Activated naive CD4-positive, alpha-beta T cell treated with anti-CD3 and anti-CD28 coated beads, Interleukin-2, amount 10 ng/mL, durations not matched to agents 7 days and 5 days (primary cell): Measurements from ENCODE around the gene ITPKA.
A peak's percentile ranks its signal among the peaks of the same experiment; 100 is the strongest.

ENCODE experiments used
- CTCF ChIA-PET: fragments of 350-600 bp; sonication (Branson Sonifier 250); formaldehyde crosslinking; loops from one replicate; lab custom pipeline; 2021; ENCODE audit warnings: antibody characterized with exemption; lab: Charles Lee
- DNase-seq: peaks from one replicate; pipeline ENCODE4 v3.0.0-alpha.2; 2020
- H3K27ac Mint-ChIP-seq: one replicate; pipeline ENCODE4 v1.8.0; 2021; ENCODE audit warnings: mild to moderate bottlenecking, moderate library complexity, mixed read lengths
- H3K27me3 Mint-ChIP-seq: one replicate; pipeline ENCODE4 v1.8.0; 2021; ENCODE audit warnings: mild to moderate bottlenecking, mixed read lengths
- H3K36me3 Mint-ChIP-seq: one replicate; pipeline ENCODE4 v1.8.0; 2021; ENCODE audit warnings: mixed read lengths
- H3K4me1 Mint-ChIP-seq: one replicate; pipeline ENCODE4 v1.8.0; 2021; ENCODE audit warnings: mixed read lengths
- H3K4me3 Mint-ChIP-seq: one replicate; pipeline ENCODE4 v1.8.0; 2021; ENCODE audit warnings: mild to moderate bottlenecking, moderate library complexity, mixed read lengths
- H3K9me3 Mint-ChIP-seq: one replicate; pipeline ENCODE4 v1.8.0; 2021; ENCODE audit warnings: mixed read lengths

ITPKA gene

GRCh38 chr15:41494922-41495735 is 1.5 kb downstream of the ITPKA start:
- peak; percentile 52 for DNase-seq
- H3K4me3 Mint-ChIP-seq: peak overlapping the region; percentile 28

DNA sequence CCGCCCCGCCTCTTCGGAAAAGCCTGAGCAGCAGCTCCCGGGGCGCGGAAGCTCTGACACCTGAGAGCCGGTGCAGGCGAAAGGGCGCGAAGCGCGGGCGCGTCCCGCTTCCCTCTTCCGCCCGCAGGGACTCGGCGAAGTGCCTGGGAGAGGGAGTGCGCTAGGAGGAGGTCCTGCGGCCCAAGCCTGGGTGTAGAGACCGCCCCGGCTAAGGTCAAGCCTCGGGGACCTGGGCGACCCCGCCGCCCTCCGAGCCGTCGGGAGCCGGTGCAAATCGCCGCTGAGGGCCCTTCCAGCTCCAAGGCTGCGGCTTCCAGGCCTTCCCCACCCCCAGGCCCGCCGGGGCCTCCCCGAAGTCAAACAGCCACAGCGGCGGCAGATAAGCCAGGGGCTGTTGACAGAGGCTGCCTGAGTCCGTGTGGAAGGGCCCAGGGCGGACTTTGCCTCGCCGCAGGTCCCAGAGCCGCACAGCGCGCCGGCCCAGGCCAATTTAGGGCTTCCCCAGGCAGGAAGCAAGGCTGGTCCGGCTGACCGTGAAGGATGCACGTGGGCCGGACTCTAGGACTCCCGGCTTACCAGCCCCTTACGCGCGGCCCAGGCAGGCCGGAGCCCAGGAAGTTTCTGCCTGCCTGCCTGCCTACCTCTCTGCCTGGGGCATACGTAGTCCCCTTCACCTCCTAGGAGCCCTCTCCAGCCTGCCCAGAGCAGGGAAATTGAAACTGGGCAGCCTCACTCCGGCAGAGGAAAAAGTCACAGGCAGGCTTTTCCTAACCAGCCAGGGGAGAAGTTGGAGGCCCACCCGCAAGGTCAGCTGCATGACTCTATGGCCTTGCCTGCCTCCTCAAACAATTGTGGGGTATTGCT is 2.3 kb downstream of the ITPKA start:
- Mint-ChIP-seq H3K27me3 (peaks cover 95% of the 10 kb centered on the region), H3K4me1 (peaks cover 30% of the 10 kb centered on the region), H3K27ac (no peak overlapping the region), H3K9me3 (no peaks in the 10 kb centered on the region), H3K36me3 (no peaks in the 10 kb centered on the region), H3K4me3 (peak overlapping the region; percentile 28)
- no peak for DNase-seq
- CTCF ChIA-PET: interaction anchor here (1.3 kb wide), 1 partner anchor 29 kb away, joined by 3 read pairs; no protein-coding TSS in a partner anchor

More at GRCh38 chr15:41494922-41495735, 1.5 kb downstream of the ITPKA start:
- no peak overlapping the region for H3K27ac Mint-ChIP-seq
- H3K9me3 Mint-ChIP-seq: no peaks in the 10 kb centered on the region
- no peaks in the 10 kb centered on the region for H3K36me3 Mint-ChIP-seq
- CTCF ChIA-PET: interaction anchor here (2.7 kb wide), 1 partner anchor 30 kb away, joined by 7 read pairs; no protein-coding TSS in a partner anchor
- H3K27me3 Mint-ChIP-seq: peaks cover 94% of the 10 kb centered on the region
- H3K4me1 Mint-ChIP-seq: peaks cover 31% of the 10 kb centered on the region

DNA sequence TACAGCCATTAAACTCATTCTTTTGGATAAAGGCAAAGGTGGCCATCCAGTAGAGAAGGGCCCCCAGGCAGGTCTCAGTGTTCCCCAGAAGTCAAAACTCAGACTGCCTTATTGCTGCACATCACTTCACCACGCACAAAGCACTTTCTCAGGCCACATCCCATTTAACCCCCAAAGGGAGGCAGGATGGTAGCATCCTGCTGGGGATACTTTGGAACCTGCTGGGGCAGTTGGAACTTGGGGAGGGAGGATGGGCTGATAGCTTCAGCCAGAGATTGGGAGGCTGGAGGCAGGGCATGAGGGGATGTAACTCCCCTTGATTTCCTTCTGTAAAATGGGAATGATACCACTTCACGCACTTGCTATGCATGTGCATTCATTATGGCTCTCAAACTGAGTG is 5.0 kb downstream of the ITPKA start:
- no peaks in the 10 kb centered on the region for H3K9me3 Mint-ChIP-seq

DNA sequence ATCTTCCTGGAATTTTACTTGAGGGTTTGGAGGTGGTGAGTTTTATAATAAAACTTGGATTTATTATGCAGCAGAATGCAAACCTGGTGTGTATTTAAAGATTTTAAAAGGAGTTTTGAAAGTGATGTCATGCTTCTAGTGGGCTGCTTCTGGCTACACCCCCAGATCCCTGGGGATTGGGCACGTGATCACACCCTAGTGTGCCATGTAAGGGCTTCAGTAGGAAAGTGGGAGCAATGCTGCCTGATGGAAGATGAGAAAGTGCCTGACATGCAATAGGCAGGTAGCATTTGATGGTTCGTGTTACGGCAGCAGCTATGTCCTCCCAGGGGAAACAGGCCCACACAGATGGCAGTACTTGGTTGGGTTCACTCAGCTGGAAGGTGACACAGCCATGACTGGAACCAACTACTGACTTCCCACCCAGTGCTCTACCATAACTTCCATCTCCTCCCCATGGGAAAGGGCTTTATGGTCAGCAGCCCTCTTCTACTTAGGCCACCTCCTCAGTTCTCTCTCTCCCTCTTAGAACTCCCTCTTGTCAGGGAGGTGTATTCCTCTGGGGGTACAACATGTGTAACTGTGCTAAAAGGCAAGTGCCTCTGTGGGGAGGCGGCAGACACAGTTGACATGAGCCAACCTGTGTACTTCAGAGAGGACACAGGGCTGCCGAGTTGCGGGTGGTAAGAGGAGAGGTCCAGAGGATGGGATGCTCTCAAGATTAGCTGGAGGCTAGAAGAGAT is 5.6 kb downstream of the ITPKA start:
- H3K27ac Mint-ChIP-seq: no peak overlapping the region
- no peak overlapping the region for H3K4me3 Mint-ChIP-seq
- H3K27me3 Mint-ChIP-seq: peaks cover 100% of the 10 kb centered on the region
- H3K9me3 Mint-ChIP-seq: no peaks in the 10 kb centered on the region
- no peaks in the 10 kb centered on the region for H3K36me3 Mint-ChIP-seq
- CTCF ChIA-PET: no interaction called here
- DNase-seq: no peak
- H3K4me1 Mint-ChIP-seq: peaks cover 29% of the 10 kb centered on the region

More for the DNA sequence above, 5.0 kb downstream of the ITPKA start:
- no peak overlapping the region for H3K4me3 Mint-ChIP-seq
- no peaks in the 10 kb centered on the region for H3K36me3 Mint-ChIP-seq
- DNase-seq: no peak
- H3K27ac Mint-ChIP-seq: no peak overlapping the region
- peaks cover 97% of the 10 kb centered on the region for H3K27me3 Mint-ChIP-seq
- CTCF ChIA-PET: no interaction called here
- peaks cover 29% of the 10 kb centered on the region for H3K4me1 Mint-ChIP-seq

DNA sequence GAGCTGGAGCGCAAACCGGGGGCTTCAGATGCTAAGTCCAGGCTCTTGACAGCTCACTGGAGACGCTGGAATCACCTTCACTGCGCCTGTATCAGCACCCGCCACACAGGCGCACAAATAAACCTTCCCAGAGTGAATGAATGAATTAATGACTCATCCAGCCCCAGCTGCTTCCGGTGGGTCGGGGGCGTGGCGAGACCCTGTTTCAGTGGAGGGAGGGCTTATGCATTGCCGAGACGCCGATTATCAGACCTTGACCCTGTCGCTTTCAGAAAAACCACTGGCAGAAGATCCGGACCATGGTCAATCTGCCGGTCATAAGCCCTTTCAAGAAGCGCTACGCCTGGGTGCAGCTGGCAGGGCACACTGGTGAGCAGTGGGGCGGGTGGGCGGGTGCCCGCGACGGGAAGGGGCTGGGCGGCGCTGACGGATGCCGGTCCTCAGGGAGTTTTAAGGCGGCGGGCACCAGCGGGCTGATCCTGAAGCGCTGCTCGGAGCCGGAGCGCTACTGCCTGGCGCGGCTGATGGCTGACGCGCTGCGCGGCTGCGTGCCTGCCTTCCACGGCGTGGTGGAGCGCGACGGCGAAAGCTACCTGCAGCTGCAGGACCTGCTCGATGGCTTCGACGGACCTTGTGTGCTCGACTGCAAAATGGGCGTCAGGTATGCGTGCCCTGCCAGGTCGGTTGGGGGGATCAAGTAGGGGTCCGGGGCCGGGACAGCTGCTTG is 7.7 kb downstream of the ITPKA start:
- CTCF ChIA-PET: interaction anchor here (0.7 to 0.8 kb wide), 2 partner anchors 9 to 36 kb away, joined by 3 to 4 read pairs; no protein-coding TSS in a partner anchor
- Mint-ChIP-seq H3K4me1 (peaks cover 26% of the 10 kb centered on the region), H3K27ac (peak overlapping the region; percentile 21), H3K4me3 (peak overlapping the region; percentile 66), H3K27me3 (peaks cover 100% of the 10 kb centered on the region), H3K9me3 (no peaks in the 10 kb centered on the region), H3K36me3 (no peaks in the 10 kb centered on the region)
- peak; percentile 50 for DNase-seq

DNA sequence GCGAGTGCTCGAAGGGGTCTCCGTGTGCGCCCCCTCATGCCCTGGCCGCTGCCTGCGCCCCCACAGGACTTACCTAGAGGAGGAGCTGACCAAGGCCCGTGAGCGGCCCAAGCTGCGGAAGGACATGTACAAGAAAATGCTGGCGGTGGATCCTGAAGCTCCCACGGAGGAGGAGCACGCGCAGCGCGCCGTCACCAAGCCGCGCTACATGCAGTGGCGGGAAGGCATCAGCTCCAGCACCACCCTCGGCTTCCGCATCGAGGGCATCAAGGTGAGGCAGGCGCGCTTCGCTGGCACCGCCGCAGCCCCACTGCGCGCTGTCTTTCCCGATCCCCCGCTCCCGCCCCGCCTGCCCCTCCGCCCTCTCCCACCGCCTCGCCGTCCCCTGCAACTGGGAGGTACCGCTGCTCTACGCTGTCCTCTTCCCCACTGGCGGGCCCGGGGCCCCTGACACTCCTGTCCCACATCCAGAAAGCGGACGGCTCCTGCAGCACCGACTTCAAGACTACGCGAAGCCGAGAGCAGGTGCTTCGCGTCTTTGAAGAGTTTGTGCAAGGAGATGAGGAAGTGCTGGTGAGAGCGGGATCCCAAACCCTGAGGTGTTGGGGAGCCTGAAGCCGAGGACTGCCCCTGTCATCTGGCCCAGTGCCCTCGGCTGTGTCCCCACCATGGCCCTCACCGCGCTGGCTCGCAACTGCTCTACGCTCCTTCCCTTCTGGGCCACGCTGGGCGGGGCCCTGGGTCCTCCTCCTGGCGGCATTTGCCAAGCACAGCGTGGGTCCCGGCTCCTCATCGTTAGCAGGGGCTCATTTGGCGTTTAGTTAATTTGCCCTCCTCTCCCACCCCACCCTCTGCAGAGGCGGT is 8.5 kb downstream of the ITPKA start:
- Mint-ChIP-seq H3K9me3 (no peaks in the 10 kb centered on the region), H3K27me3 (peaks cover 100% of the 10 kb centered on the region), H3K4me3 (peak overlapping the region; percentile 62), H3K4me1 (peaks cover 26% of the 10 kb centered on the region), H3K27ac (no peak overlapping the region), H3K36me3 (no peaks in the 10 kb centered on the region)
- CTCF ChIA-PET: interaction anchor here (0.7 to 0.8 kb wide), 2 partner anchors 8 to 36 kb away, joined by 3 to 4 read pairs; no protein-coding TSS in a partner anchor
- DNase-seq: peak; percentile 67

DNA sequence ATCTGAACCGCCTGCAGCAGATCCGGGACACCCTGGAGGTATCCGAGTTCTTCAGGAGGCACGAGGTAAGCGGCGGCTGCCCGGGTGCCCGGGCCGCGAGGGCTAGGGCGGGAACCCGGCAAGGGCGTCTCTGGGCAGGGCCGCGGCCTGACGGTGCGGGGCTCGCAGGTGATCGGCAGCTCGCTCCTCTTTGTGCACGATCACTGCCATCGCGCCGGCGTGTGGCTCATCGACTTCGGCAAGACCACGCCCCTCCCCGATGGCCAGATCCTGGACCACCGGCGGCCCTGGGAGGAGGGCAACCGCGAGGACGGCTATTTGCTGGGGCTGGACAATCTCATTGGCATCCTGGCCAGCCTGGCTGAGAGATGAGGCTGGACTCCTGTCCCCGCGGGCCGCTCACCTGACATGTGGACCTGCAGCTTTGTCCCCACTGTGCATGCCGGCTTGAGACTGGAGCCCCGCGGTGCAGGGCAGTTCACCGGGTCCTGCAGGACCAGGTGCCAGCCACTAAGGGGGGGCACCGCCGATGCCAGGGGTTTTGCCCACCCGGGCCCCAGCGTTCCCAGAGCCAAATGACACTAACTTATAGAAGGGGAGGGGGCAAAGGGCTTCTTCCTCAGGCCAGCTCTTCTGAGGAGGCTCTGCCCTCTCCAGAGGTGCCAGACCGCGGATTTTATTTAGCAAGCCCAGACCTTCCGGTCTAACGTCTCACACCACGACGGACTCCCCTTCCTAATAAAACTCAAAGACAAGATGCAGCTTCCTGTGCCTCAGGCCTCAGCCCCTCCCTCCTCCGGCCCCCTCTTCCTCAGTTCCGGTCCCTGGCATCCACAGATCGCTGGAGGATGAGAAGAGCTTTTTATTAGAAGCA is 9.4 kb downstream of the ITPKA start:
- Mint-ChIP-seq H3K4me3 (peak overlapping the region; percentile 62), H3K27ac (no peak overlapping the region), H3K4me1 (peaks cover 26% of the 10 kb centered on the region), H3K36me3 (no peaks in the 10 kb centered on the region), H3K9me3 (no peaks in the 10 kb centered on the region), H3K27me3 (peaks cover 100% of the 10 kb centered on the region)
- CTCF ChIA-PET: interaction anchor here (0.7 kb wide), 1 partner anchor 37 kb away, joined by 5 read pairs; no protein-coding TSS in a partner anchor
- DNase-seq: no peak

DNA sequence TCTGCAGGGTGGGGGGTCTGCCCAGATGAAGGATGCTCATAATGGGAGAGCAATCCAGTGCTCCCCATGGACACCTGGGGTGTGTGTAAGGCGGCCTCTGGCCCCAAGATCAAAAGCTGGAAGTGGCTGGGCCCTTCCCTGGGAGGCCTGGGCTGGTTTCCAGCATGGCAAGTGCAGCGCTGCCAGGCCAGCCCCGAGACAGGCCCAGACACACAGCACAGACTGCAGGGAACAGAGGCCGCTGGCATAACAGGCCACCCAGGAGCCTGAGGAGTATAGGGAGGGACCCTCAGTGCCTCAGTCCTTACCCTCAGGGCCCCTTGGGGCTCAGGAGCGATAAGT is 10.0 kb downstream of the ITPKA start:
- Mint-ChIP-seq H3K27ac (no peak overlapping the region), H3K36me3 (no peaks in the 10 kb centered on the region), H3K4me3 (no peak overlapping the region), H3K27me3 (peaks cover 100% of the 10 kb centered on the region), H3K9me3 (no peaks in the 10 kb centered on the region), H3K4me1 (peaks cover 26% of the 10 kb centered on the region)
- CTCF ChIA-PET: interaction anchor here (0.7 kb wide), 1 partner anchor 38 kb away, joined by 5 read pairs; no protein-coding TSS in a partner anchor
- no peak for DNase-seq

GRCh38 chr15:41504751-41505492 is 11.2 kb downstream of the ITPKA start:
- H3K36me3 Mint-ChIP-seq: no peaks in the 10 kb centered on the region
- no peak overlapping the region for H3K4me3 Mint-ChIP-seq
- H3K9me3 Mint-ChIP-seq: no peaks in the 10 kb centered on the region
- CTCF ChIA-PET: interaction anchor here (0.7 to 3.0 kb wide), 2 partner anchors 39 to 242 kb away, joined by 3 to 26 read pairs; no protein-coding TSS in a partner anchor
- H3K4me1 Mint-ChIP-seq: peaks cover 26% of the 10 kb centered on the region
- DNase-seq: no peak
- peaks cover 96% of the 10 kb centered on the region for H3K27me3 Mint-ChIP-seq
- H3K27ac Mint-ChIP-seq: no peak overlapping the region

DNA sequence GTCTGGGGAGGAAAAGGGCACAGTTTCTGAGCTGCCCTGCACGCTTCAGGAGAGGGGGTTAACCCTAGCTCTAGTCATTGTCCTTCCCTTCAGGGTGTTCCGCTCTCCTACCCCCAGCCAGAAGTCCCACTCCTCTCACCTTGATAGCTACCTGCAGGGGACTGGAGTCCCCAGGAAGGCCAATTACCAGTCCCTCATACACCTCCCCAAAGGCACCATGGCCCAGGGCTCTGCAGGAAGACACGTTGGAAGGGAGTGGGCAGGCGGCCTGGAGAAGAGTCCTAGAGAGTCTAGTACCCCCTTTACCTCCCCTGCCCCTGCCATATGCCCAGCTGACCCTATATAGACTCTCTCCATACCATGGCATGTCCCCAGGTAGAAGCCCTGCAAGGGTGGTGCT is 12.1 kb downstream of the ITPKA start:
- no peak overlapping the region for H3K27ac Mint-ChIP-seq
- peaks cover 23% of the 10 kb centered on the region for H3K4me1 Mint-ChIP-seq
- no peaks in the 10 kb centered on the region for H3K9me3 Mint-ChIP-seq
- no peak overlapping the region for H3K4me3 Mint-ChIP-seq
- no peak for DNase-seq
- no peaks in the 10 kb centered on the region for H3K36me3 Mint-ChIP-seq
- peaks cover 96% of the 10 kb centered on the region for H3K27me3 Mint-ChIP-seq
- CTCF ChIA-PET: interaction anchor here (3.0 kb wide), 1 partner anchor 40 kb away, joined by 26 read pairs; no protein-coding TSS in a partner anchor

DNA sequence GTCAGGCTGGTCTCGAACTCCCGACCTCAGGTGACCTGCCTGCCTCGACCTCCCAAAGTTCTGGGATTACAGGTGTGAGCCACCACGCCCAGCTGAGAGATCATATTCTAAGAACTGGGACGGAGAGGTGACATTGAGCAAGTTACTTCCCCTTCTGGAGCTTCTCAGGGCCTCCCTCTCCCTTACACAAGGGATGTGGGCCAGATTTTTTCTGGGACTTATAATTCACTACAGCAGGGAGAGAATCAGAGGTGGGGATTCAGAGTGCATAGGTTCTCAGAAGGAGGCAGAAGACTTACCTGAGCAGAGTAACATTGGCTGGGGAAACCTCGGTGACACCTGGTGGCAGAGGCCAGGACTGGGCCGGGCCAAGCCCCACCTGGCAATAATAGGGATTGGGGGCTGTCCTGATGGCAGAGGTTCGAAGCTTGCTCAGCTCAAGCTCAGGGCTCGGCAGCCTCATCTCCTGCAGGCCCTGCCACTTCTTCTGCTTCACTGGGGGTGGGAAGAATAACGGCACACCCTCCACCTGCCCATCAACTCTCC is 13.2 kb downstream of the ITPKA start:
- H3K27ac Mint-ChIP-seq: no peak overlapping the region
- H3K27me3 Mint-ChIP-seq: peaks cover 96% of the 10 kb centered on the region
- H3K4me3 Mint-ChIP-seq: no peak overlapping the region
- no peak for DNase-seq
- H3K4me1 Mint-ChIP-seq: peaks cover 15% of the 10 kb centered on the region
- CTCF ChIA-PET: interaction anchor here (0.6 to 3.0 kb wide), 3 partner anchors 27 to 41 kb away, joined by 3 to 26 read pairs (median 3); no protein-coding TSS in a partner anchor
- no peaks in the 10 kb centered on the region for H3K36me3 Mint-ChIP-seq
- no peaks in the 10 kb centered on the region for H3K9me3 Mint-ChIP-seq
